Progenitor cell of endocrine pancreas (in vitro differentiated cells): ENCODE results near the gene EIF4E2. TPM values are rescaled to one million over a fixed set of nuclear protein-coding genes. Genes with fewer than 3 reads are reported as not detected.

ENCODE experiments used
- DNase-seq: peaks from one replicate; pipeline ENCODE4 v3.0.0; 2021; ENCODE audit warnings: low spot score; ENCODE audit not compliant: unreplicated experiment
- H3K27ac Mint-ChIP-seq: 2 replicates; pipeline ENCODE4 v1.8.0; 2021; ENCODE audit warnings: mild to moderate bottlenecking, moderate library complexity, mixed read lengths
- H3K27me3 Mint-ChIP-seq: 2 replicates; pipeline ENCODE4 v1.8.0; 2021; ENCODE audit warnings: mixed read lengths
- H3K36me3 Mint-ChIP-seq: 2 replicates; pipeline ENCODE4 v1.8.0; 2022; ENCODE audit warnings: mixed read lengths; ENCODE audit not compliant: insufficient read depth
- H3K4me1 Mint-ChIP-seq: 2 replicates; pipeline ENCODE4 v1.8.0; 2021; ENCODE audit warnings: low read depth, mixed read lengths
- H3K4me3 Mint-ChIP-seq: 2 replicates; pipeline ENCODE4 v1.8.0; 2021; ENCODE audit warnings: low read depth, mild to moderate bottlenecking, moderate library complexity, mixed read lengths
- H3K9me3 Mint-ChIP-seq: 2 replicates; pipeline ENCODE4 v1.8.0; 2021; ENCODE audit warnings: low read depth, mixed read lengths
- CTCF ChIP-seq: fragments of 200-600 bp; sonication (generic); IDR thresholded peaks from one replicate; pipeline ENCODE4 v1.5.0; 2021; ENCODE audit warnings: antibody characterized with exemption, mild to moderate bottlenecking; ENCODE audit not compliant: unreplicated experiment
- total RNA-seq: library from RNA; stranded (reverse); gene quantifications from 2 replicates; pipeline ENCODE4 v1.2.1, GENCODE V29; 2021

Gene EIF4E2
- total RNA-seq, 1 donor from 2014 or later: 81.9 TPM

GRCh38 chr2:232571026-232571474 is 20.6 kb downstream of the EIF4E2 start:
- DNase-seq: no peak
- Mint-ChIP-seq H3K4me1 (no peaks in the 10 kb centered on the region), H3K27ac (no peak overlapping the region), H3K27me3 (no peaks in the 10 kb centered on the region), H3K9me3 (no peaks in the 10 kb centered on the region), H3K36me3 (peaks cover 23% of the 10 kb centered on the region), H3K4me3 (no peak overlapping the region)
- TF ChIP-seq CTCF: no peak

GRCh38 chr2:232573042-232573441 is 22.6 kb downstream of the EIF4E2 start:
- Mint-ChIP-seq H3K27ac (no peak overlapping the region), H3K27me3 (no peaks in the 10 kb centered on the region), H3K9me3 (no peaks in the 10 kb centered on the region), H3K4me3 (no peak overlapping the region), H3K36me3 (peaks cover 22% of the 10 kb centered on the region), H3K4me1 (no peaks in the 10 kb centered on the region)
- DNase-seq: no peak
- TF ChIP-seq CTCF: no peak

- no peak overlapping the region for H3K27ac Mint-ChIP-seq
- no peak for DNase-seq
- no peaks in the 10 kb centered on the region for H3K27me3 Mint-ChIP-seq
- H3K4me3 Mint-ChIP-seq: no peak overlapping the region
- no peaks in the 10 kb centered on the region for H3K9me3 Mint-ChIP-seq
- no peak for TF ChIP-seq CTCF
- peaks cover 20% of the 10 kb centered on the region for H3K36me3 Mint-ChIP-seq
- H3K4me1 Mint-ChIP-seq: peaks cover 3% of the 10 kb centered on the region
Observed at GRCh38 chr2:232573771-232574435, 23.4 kb downstream of the EIF4E2 start.

- TF ChIP-seq CTCF: no peak
- Mint-ChIP-seq H3K27ac (no peak overlapping the region), H3K9me3 (no peaks in the 10 kb centered on the region), H3K4me3 (no peak overlapping the region), H3K36me3 (peaks cover 20% of the 10 kb centered on the region), H3K4me1 (peaks cover 3% of the 10 kb centered on the region), H3K27me3 (no peaks in the 10 kb centered on the region)
- DNase-seq: no peak
Observed at GRCh38 chr2:232574674-232575403, 24.4 kb downstream of the EIF4E2 start.

- Mint-ChIP-seq H3K4me3 (no peak overlapping the region), H3K36me3 (peaks cover 20% of the 10 kb centered on the region), H3K4me1 (peaks cover 3% of the 10 kb centered on the region), H3K27me3 (no peaks in the 10 kb centered on the region), H3K9me3 (no peaks in the 10 kb centered on the region), H3K27ac (no peak overlapping the region)
- TF ChIP-seq CTCF: no peak
- DNase-seq: no peak
Observed at GRCh38 chr2:232575404-232575746, 24.9 kb downstream of the EIF4E2 start.
